ENCODE results near the gene IL16. TPM values are rescaled to one million over a fixed set of nuclear protein-coding genes. Genes with fewer than 3 reads are reported as not detected.

The IL16 gene
- total RNA-seq, 4 donors from 2014 or later, result 13.5 to 34.9 (median 19.8) TPM

- intact Hi-C loops (cut with DNase I), result loop anchor here (10.0 kb wide), 1 partner anchor 57 kb away; no protein-coding TSS in a partner anchor
- Histone ChIP-seq H3K4me3 (no peak overlapping the region), H3K9me3 (no peaks in the 10 kb centered on the region), H3K36me3 (no peaks in the 10 kb centered on the region), H3K4me1 (no peaks in the 10 kb centered on the region), H3K27me3 (no peaks in the 10 kb centered on the region), H3K27ac (replicated peaks in 1 of 4) (no peak overlapping the region)
- no peak for DNase-seq (ENCODE audit: extremely low spot score)
- no peak for TF ChIP-seq POLR2AphosphoS5 (IDR thresholded peaks at IDR 0.05)
- no peak for TF ChIP-seq EP300 (IDR thresholded peaks at IDR 0.05)
- no peak for TF ChIP-seq CTCF (IDR thresholded peaks at IDR 0.05)
- no peak for TF ChIP-seq POLR2A (IDR thresholded peaks at IDR 0.05; ENCODE audit: low read depth)
- WGBS, result 97% methylated on average over 15 of the region's 15 CpGs
Observed at GRCh38 chr15:81331600-81331999, 134.9 kb downstream of the IL16 start.

GRCh38 chr15:81332326-81332725 is 135.6 kb downstream of the IL16 start:
- no peak overlapping the region for H3K27ac ChIP-seq (replicated peaks in 1 of 4)
- DNase-seq (ENCODE audit: extremely low spot score), result no peak
- no peak overlapping the region for H3K4me3 ChIP-seq
- no peaks in the 10 kb centered on the region for H3K36me3 ChIP-seq
- H3K4me1 ChIP-seq, result peaks cover 0 to 4% (median 3%) of the 10 kb centered on the region in 4 donors
- no peak for TF ChIP-seq POLR2A (IDR thresholded peaks at IDR 0.05; ENCODE audit: low read depth)
- TF ChIP-seq EP300 (IDR thresholded peaks at IDR 0.05), result no peak
- TF ChIP-seq POLR2AphosphoS5 (IDR thresholded peaks at IDR 0.05), result no peak
- no peak for TF ChIP-seq CTCF (IDR thresholded peaks at IDR 0.05)
- H3K27me3 ChIP-seq, result no peaks in the 10 kb centered on the region
- 90% methylated on average over 11 of the region's 12 CpGs for WGBS
- no peaks in the 10 kb centered on the region for H3K9me3 ChIP-seq
- intact Hi-C loops (cut with DNase I), result loop anchor here (10.0 kb wide), 1 partner anchor 58 kb away; no protein-coding TSS in a partner anchor

- H3K27ac ChIP-seq (replicated peaks in 1 of 4), result no peak overlapping the region
- H3K27me3 ChIP-seq, result no peaks in the 10 kb centered on the region
- no peaks in the 10 kb centered on the region for H3K9me3 ChIP-seq
- 100% methylated on average over 3 of the region's 3 CpGs for WGBS
- no peak for DNase-seq (ENCODE audit: extremely low spot score)
- TF ChIP-seq EP300 (IDR thresholded peaks at IDR 0.05), result no peak
- TF ChIP-seq CTCF (IDR thresholded peaks at IDR 0.05), result no peak
- no peak for TF ChIP-seq POLR2A (IDR thresholded peaks at IDR 0.05; ENCODE audit: low read depth)
- no peak for TF ChIP-seq POLR2AphosphoS5 (IDR thresholded peaks at IDR 0.05)
- intact Hi-C loops (cut with DNase I), result loop anchor here (10.0 kb wide), 1 partner anchor 59 kb away; no protein-coding TSS in a partner anchor
- H3K36me3 ChIP-seq, result no peaks in the 10 kb centered on the region
- no peak overlapping the region for H3K4me3 ChIP-seq
- peaks cover 2 to 15% (median 13%) of the 10 kb centered on the region in 4 donors for H3K4me1 ChIP-seq
Observed at GRCh38 chr15:81333363-81333762, 136.7 kb downstream of the IL16 start.

- Histone ChIP-seq H3K4me3 (no peak overlapping the region), H3K27me3 (no peaks in the 10 kb centered on the region), H3K36me3 (no peaks in the 10 kb centered on the region), H3K4me1 (peaks cover 4 to 28% (median 27%) of the 10 kb centered on the region in 4 donors), H3K9me3 (no peaks in the 10 kb centered on the region), H3K27ac (replicated peaks in 1 of 4) (no peak overlapping the region)
- WGBS, result 87% methylated on average over 8 of the region's 10 CpGs
- intact Hi-C loops (cut with DNase I), result loop anchor here (10.0 kb wide), 1 partner anchor 60 kb away; no protein-coding TSS in a partner anchor
- no peak for TF ChIP-seq POLR2A (IDR thresholded peaks at IDR 0.05; ENCODE audit: low read depth)
- TF ChIP-seq EP300 (IDR thresholded peaks at IDR 0.05), result no peak
- TF ChIP-seq CTCF (IDR thresholded peaks at IDR 0.05), result no peak
- TF ChIP-seq POLR2AphosphoS5 (IDR thresholded peaks at IDR 0.05), result no peak
- DNase-seq (ENCODE audit: extremely low spot score), result no peak
Observed at GRCh38 chr15:81334768-81335435, 138.2 kb downstream of the IL16 start.
